Measurements from ENCODE around the gene ZNF800. TPM values are rescaled to one million over a fixed set of nuclear protein-coding genes. Genes with fewer than 3 reads are reported as not detected.

ZNF800 gene
- total and polyA plus RNA-seq, 9 donors: 10.0 to 33.2 (median 11.7) TPM

- no CpG with 5 or more reads among the region's 1 CpG for WGBS (ENCODE audit: insufficient coverage)
- Histone ChIP-seq H3K27ac (ENCODE audit: low read length) (no peak overlapping the region), H3K36me3 (ENCODE audit: control insufficient read depth, insufficient read depth, low read length) (peaks cover 5% of the 10 kb centered on the region), H3K4me3 (ENCODE audit: low read length) (no peak overlapping the region), H3K9me3 (replicated peaks; ENCODE audit: control insufficient read depth, low read depth, low read length) (no peaks in the 10 kb centered on the region), H3K27me3 (ENCODE audit: control insufficient read depth, insufficient read depth, low read length) (no peaks in the 10 kb centered on the region), H3K4me1 (ENCODE audit: control insufficient read depth, insufficient read depth, low read length) (no peaks in the 10 kb centered on the region)
- no peak for DNase-seq
Observed at GRCh38 chr7:127378537-127378936, 14.0 kb downstream of the ZNF800 start.

DNA sequence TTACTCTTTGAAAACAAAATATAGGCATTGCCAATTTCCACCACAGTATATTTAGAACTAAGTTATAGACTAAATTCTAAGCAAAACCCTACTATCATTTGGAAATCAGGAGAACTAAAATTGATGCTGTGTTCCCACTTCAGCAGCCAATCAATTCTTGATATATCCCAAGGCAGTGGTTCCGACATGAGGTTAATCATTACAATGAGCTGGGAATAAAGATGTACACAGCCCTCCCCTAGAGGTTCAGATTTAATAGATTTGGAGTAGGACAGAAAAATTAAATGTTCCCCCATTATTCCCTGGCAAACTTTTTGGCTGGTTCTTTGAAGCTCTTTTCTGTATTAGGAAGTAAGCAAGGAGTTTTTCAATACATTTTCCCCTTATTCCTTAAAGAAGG lies 15.1 kb downstream of the ZNF800 start:
- Histone ChIP-seq H3K27me3 (ENCODE audit: control insufficient read depth, insufficient read depth, low read length) (no peaks in the 10 kb centered on the region), H3K27ac (ENCODE audit: low read length) (no peak overlapping the region), H3K4me1 (ENCODE audit: control insufficient read depth, insufficient read depth, low read length) (no peaks in the 10 kb centered on the region), H3K36me3 (ENCODE audit: control insufficient read depth, insufficient read depth, low read length) (peaks cover 9% of the 10 kb centered on the region), H3K9me3 (replicated peaks; ENCODE audit: control insufficient read depth, low read depth, low read length) (no peaks in the 10 kb centered on the region), H3K4me3 (ENCODE audit: low read length) (no peak overlapping the region)
- WGBS (ENCODE audit: insufficient coverage): no CpG with 5 or more reads among the region's 1 CpG
- no peak for DNase-seq

DNA sequence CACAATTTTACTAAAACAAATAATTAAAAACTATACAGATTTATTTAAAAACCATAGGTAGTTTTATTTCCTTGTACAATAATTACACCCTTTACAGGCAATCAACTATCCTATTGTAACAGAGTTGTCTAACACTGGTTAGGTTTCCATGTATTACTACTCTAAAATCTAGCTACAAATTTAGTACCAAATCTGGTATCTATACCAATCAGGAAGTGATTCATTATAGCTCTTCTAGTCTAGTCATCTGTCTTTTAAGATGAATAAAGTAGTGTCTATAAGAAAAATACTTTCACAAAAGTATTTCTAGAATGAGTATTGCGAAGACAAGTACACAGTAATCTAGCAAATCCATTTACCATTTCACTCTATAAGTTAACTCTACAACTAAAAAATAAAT lies 16.9 kb downstream of the ZNF800 start:
- Histone ChIP-seq H3K27ac (ENCODE audit: low read length) (no peak overlapping the region), H3K4me3 (ENCODE audit: low read length) (no peak overlapping the region), H3K36me3 (ENCODE audit: control insufficient read depth, insufficient read depth, low read length) (peaks cover 9% of the 10 kb centered on the region), H3K9me3 (replicated peaks; ENCODE audit: control insufficient read depth, low read depth, low read length) (no peaks in the 10 kb centered on the region), H3K27me3 (ENCODE audit: control insufficient read depth, insufficient read depth, low read length) (no peaks in the 10 kb centered on the region), H3K4me1 (ENCODE audit: control insufficient read depth, insufficient read depth, low read length) (no peaks in the 10 kb centered on the region)
- WGBS (ENCODE audit: insufficient coverage): no CpG with 5 or more reads among the region's 1 CpG
- no peak for DNase-seq

DNA sequence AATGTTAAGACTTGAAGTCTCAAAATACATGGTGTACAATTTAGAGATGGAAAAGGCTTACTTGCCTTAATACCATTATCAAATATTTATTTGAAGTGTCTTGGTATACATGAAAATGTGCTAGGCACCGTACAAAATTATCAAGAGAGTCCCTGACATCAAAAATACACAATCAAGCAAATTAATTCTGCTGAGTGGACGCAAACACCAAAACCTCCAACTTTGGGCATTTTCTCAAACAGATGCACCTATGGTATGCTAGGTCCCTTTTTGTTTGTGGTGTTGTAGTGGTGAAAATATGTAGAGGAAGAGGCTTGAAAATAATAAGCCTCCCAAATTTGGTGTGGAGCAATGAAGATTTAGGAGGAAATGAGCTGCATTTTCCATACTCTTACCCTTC lies 24.8 kb downstream of the ZNF800 start:
- Histone ChIP-seq H3K4me1 (ENCODE audit: control insufficient read depth, insufficient read depth, low read length) (no peaks in the 10 kb centered on the region), H3K36me3 (ENCODE audit: control insufficient read depth, insufficient read depth, low read length) (peaks cover 12% of the 10 kb centered on the region), H3K27ac (ENCODE audit: low read length) (no peak overlapping the region), H3K9me3 (replicated peaks; ENCODE audit: control insufficient read depth, low read depth, low read length) (no peaks in the 10 kb centered on the region), H3K27me3 (ENCODE audit: control insufficient read depth, insufficient read depth, low read length) (no peaks in the 10 kb centered on the region), H3K4me3 (ENCODE audit: low read length) (no peak overlapping the region)
- WGBS (ENCODE audit: insufficient coverage): no CpG with 5 or more reads among the region's 2 CpGs
- no peak for DNase-seq

DNA sequence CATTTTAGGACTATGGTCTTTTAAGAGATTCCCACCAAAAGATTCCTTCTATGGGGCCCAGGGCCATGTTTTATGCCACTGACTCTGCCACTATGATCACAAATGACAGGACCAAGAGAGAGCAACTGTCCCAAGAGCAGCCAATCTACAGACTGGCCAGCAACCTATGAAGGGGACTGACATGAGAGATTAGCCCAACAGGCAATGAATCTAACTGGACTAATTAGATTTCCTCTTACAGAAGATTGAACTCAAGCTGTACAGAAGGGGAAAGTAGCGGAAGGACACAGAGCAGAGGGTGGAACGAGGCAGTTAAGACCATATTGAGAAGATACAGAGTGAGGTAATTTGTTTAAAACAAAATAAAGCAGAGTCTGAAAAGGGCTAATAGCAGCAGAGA lies 25.8 kb downstream of the ZNF800 start:
- Histone ChIP-seq H3K27me3 (ENCODE audit: control insufficient read depth, insufficient read depth, low read length) (no peaks in the 10 kb centered on the region), H3K36me3 (ENCODE audit: control insufficient read depth, insufficient read depth, low read length) (peaks cover 12% of the 10 kb centered on the region), H3K9me3 (replicated peaks; ENCODE audit: control insufficient read depth, low read depth, low read length) (no peaks in the 10 kb centered on the region), H3K27ac (ENCODE audit: low read length) (no peak overlapping the region), H3K4me3 (ENCODE audit: low read length) (no peak overlapping the region), H3K4me1 (ENCODE audit: control insufficient read depth, insufficient read depth, low read length) (no peaks in the 10 kb centered on the region)
- 100% methylated on average over 2 of the region's 2 CpGs for WGBS (ENCODE audit: insufficient coverage)
- no peak for DNase-seq

DNA sequence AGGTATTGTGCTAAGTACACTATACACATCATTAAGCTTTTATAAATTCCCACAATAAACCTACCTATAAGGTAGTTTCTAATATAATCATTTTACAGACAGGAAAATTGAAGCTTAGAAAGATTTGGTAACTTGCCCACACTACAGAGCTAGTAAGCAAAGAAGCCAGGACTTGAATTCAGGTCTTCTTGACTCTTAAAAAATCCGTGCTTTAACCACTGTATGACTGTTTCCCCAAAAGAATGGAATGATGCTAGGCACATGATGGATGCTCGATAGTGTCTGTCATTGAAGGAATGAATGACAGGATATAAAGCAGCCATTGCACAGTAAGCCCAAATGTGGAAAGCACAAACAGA lies 26.6 kb downstream of the ZNF800 start:
- H3K27me3 ChIP-seq (ENCODE audit: control insufficient read depth, insufficient read depth, low read length): no peaks in the 10 kb centered on the region
- no peaks in the 10 kb centered on the region for H3K9me3 ChIP-seq (replicated peaks; ENCODE audit: control insufficient read depth, low read depth, low read length)
- peaks cover 16% of the 10 kb centered on the region for H3K36me3 ChIP-seq (ENCODE audit: control insufficient read depth, insufficient read depth, low read length)
- H3K4me1 ChIP-seq (ENCODE audit: control insufficient read depth, insufficient read depth, low read length): no peaks in the 10 kb centered on the region
- no peak overlapping the region for H3K27ac ChIP-seq (ENCODE audit: low read length)
- no peak for DNase-seq
- WGBS (ENCODE audit: insufficient coverage): 71% methylated on average over 1 of the region's 2 CpGs
- no peak overlapping the region for H3K4me3 ChIP-seq (ENCODE audit: low read length)

DNA sequence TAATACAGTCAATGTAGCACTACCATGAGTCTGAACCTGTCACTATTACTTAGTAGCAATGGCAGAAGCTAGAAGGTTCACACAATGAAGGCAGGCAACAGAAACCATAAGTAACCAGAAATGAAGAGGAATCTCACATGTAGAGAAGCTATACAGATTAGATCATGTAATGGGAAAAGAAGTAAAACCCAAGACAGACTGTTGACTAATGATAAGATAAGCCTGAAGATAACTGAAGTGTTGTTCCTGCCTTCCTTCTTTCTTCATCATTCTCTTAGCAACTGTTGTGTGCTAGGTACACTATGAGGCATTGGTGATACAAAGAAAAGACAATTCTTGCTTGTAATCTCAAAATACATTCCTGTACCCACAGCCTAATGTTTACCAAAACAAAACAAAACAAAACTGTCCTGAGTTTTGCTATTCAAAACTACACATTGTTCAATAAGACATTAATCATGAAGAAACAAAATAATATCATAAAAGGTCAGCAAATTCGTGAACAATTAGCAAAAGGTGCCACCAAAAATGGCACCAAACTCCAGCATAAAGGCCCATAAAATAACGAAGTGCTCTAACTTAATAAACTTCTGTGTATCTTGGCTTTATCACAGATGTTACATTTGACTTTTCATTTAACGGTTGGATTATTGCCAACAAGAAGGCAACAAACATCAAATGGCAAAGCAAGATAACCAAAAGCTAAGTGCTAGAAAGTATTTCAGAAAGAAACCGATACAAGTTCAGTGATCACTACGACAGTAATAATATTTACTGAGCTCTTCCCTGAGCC lies 27.1 kb downstream of the ZNF800 start:
- H3K27me3 ChIP-seq (ENCODE audit: control insufficient read depth, insufficient read depth, low read length): no peaks in the 10 kb centered on the region
- H3K36me3 ChIP-seq (ENCODE audit: control insufficient read depth, insufficient read depth, low read length): peaks cover 19% of the 10 kb centered on the region
- WGBS (ENCODE audit: insufficient coverage): no CpG with 5 or more reads among the region's 5 CpGs

GRCh38 chr7:127362364-127363027 lies 30.0 kb downstream of the ZNF800 start:
- DNase-seq: no peak
- 79% methylated on average over 2 of the region's 4 CpGs for WGBS (ENCODE audit: insufficient coverage)
- Histone ChIP-seq H3K4me1 (ENCODE audit: control insufficient read depth, insufficient read depth, low read length) (no peaks in the 10 kb centered on the region), H3K4me3 (ENCODE audit: low read length) (no peak overlapping the region), H3K36me3 (ENCODE audit: control insufficient read depth, insufficient read depth, low read length) (peaks cover 17% of the 10 kb centered on the region), H3K27ac (ENCODE audit: low read length) (no peak overlapping the region), H3K27me3 (ENCODE audit: control insufficient read depth, insufficient read depth, low read length) (no peaks in the 10 kb centered on the region), H3K9me3 (replicated peaks; ENCODE audit: control insufficient read depth, low read depth, low read length) (no peaks in the 10 kb centered on the region)

More for the DNA sequence above, 27.1 kb downstream of the ZNF800 start:
- Histone ChIP-seq H3K9me3 (replicated peaks; ENCODE audit: control insufficient read depth, low read depth, low read length) (no peaks in the 10 kb centered on the region), H3K27ac (ENCODE audit: low read length) (no peak overlapping the region), H3K4me3 (ENCODE audit: low read length) (no peak overlapping the region), H3K4me1 (ENCODE audit: control insufficient read depth, insufficient read depth, low read length) (no peaks in the 10 kb centered on the region)
- no peak for DNase-seq

- no peak overlapping the region for H3K4me3 ChIP-seq (ENCODE audit: low read length)
- no peaks in the 10 kb centered on the region for H3K9me3 ChIP-seq (replicated peaks; ENCODE audit: control insufficient read depth, low read depth, low read length)
- no CpG with 5 or more reads among the region's 1 CpG for WGBS (ENCODE audit: insufficient coverage)
- H3K27me3 ChIP-seq (ENCODE audit: control insufficient read depth, insufficient read depth, low read length): no peaks in the 10 kb centered on the region
- no peak for DNase-seq
- H3K27ac ChIP-seq (ENCODE audit: low read length): no peak overlapping the region
- H3K4me1 ChIP-seq (ENCODE audit: control insufficient read depth, insufficient read depth, low read length): no peaks in the 10 kb centered on the region
- H3K36me3 ChIP-seq (ENCODE audit: control insufficient read depth, insufficient read depth, low read length): peaks cover 15% of the 10 kb centered on the region
Observed at GRCh38 chr7:127361736-127362135, 30.8 kb downstream of the ZNF800 start.

DNA sequence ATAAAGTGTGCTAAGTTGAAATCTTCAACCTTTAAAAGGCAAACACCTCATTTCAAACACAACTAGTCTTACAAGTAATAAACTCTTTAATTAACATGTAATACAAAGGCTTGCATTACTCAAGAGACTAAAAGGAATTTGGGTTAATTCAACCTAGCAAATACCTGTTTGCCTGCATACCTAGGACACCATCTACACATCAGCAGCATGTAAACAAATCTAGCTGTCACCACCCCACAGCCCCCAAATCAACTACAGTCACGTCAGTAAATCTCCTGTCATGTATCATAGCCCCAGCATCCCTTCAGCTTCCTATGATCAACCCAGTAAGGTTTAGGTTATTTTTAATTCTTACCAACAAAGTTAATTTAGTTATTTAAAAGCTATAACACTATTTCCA lies 33.5 kb downstream of the ZNF800 start:
- no CpG with 5 or more reads among the region's 1 CpG for WGBS (ENCODE audit: insufficient coverage)
- no peak for DNase-seq
- H3K36me3 ChIP-seq (ENCODE audit: control insufficient read depth, insufficient read depth, low read length): peaks cover 9% of the 10 kb centered on the region

More for the DNA sequence above, 33.5 kb downstream of the ZNF800 start:
- Histone ChIP-seq H3K4me1 (ENCODE audit: control insufficient read depth, insufficient read depth, low read length) (no peaks in the 10 kb centered on the region), H3K27ac (ENCODE audit: low read length) (no peak overlapping the region), H3K27me3 (ENCODE audit: control insufficient read depth, insufficient read depth, low read length) (no peaks in the 10 kb centered on the region), H3K9me3 (replicated peaks; ENCODE audit: control insufficient read depth, low read depth, low read length) (no peaks in the 10 kb centered on the region), H3K4me3 (ENCODE audit: low read length) (no peak overlapping the region)
